Chondrocyte (in vitro differentiated cells): ENCODE data around the gene RASAL1. TPM values are rescaled to one million over a fixed set of nuclear protein-coding genes. Genes with fewer than 3 reads are reported as not detected.

ENCODE experiments used
- DNase-seq: peaks from one replicate; pipeline ENCODE4 v3.0.0; 2021; ENCODE audit warnings: mixed read lengths, low spot score
- H3K27ac Mint-ChIP-seq: one replicate; pipeline ENCODE4 v1.8.0; 2021; ENCODE audit warnings: mild to moderate bottlenecking, moderate library complexity, mixed read lengths; ENCODE audit not compliant: unreplicated experiment
- H3K27me3 Mint-ChIP-seq: 2 replicates; pipeline ENCODE4 v1.8.0; 2021; ENCODE audit warnings: low read depth, mixed read lengths
- H3K36me3 Mint-ChIP-seq: 2 replicates; pipeline ENCODE4 v1.8.0; 2021; ENCODE audit warnings: low read depth, mixed read lengths
- H3K4me1 Mint-ChIP-seq: 2 replicates; pipeline ENCODE4 v1.8.0; 2021; ENCODE audit warnings: low read depth, mild to moderate bottlenecking, mixed read lengths
- H3K4me3 Mint-ChIP-seq: one replicate; pipeline ENCODE4 v1.8.0; 2021; ENCODE audit warnings: mild to moderate bottlenecking, moderate library complexity, mixed read lengths; ENCODE audit not compliant: unreplicated experiment
- H3K9me3 Mint-ChIP-seq: 2 replicates; pipeline ENCODE4 v1.8.0; 2021; ENCODE audit warnings: low read depth, mixed read lengths
- CTCF ChIP-seq: fragments of 200-600 bp; sonication (generic); IDR thresholded peaks from 2 replicates; pipeline ENCODE4 v1.5.0; 2021; ENCODE audit warnings: antibody characterized with exemption, mild to moderate bottlenecking, moderate library complexity
- total RNA-seq: library from RNA; stranded (reverse); gene quantifications from 3 replicates; pipeline ENCODE4 v1.2.1, GENCODE V29; 2021

Gene RASAL1
- total RNA-seq, 1 donor from 2014 or later: not detected

- no peak for TF ChIP-seq CTCF
- no peak for DNase-seq
- H3K27me3 Mint-ChIP-seq: peaks cover 41% of the 10 kb centered on the region
Observed at GRCh38 chr12:113095405-113095804, 40.2 kb downstream of the RASAL1 start.

GRCh38 chr12:113094738-113095137 is 40.8 kb downstream of the RASAL1 start:
- peaks cover 48% of the 10 kb centered on the region for H3K27me3 Mint-ChIP-seq
- no peak for DNase-seq
- no peak overlapping the region for H3K27ac Mint-ChIP-seq
- TF ChIP-seq CTCF: no peak
- peaks cover 6% of the 10 kb centered on the region for H3K4me1 Mint-ChIP-seq
- no peaks in the 10 kb centered on the region for H3K9me3 Mint-ChIP-seq
- H3K4me3 Mint-ChIP-seq: no peak overlapping the region
- no peaks in the 10 kb centered on the region for H3K36me3 Mint-ChIP-seq

More at GRCh38 chr12:113095405-113095804, 40.2 kb downstream of the RASAL1 start:
- H3K36me3 Mint-ChIP-seq: no peaks in the 10 kb centered on the region
- H3K4me3 Mint-ChIP-seq: no peak overlapping the region
- peaks cover 6% of the 10 kb centered on the region for H3K4me1 Mint-ChIP-seq
- H3K27ac Mint-ChIP-seq: no peak overlapping the region
- no peaks in the 10 kb centered on the region for H3K9me3 Mint-ChIP-seq

GRCh38 chr12:113093409-113094101 is 42.0 kb downstream of the RASAL1 start:
- Mint-ChIP-seq H3K4me1 (peaks cover 5% of the 10 kb centered on the region), H3K27me3 (peaks cover 55% of the 10 kb centered on the region), H3K9me3 (no peaks in the 10 kb centered on the region), H3K4me3 (no peak overlapping the region), H3K36me3 (no peaks in the 10 kb centered on the region), H3K27ac (no peak overlapping the region)
- TF ChIP-seq CTCF: no peak
- no peak for DNase-seq

- H3K4me3 Mint-ChIP-seq: no peak overlapping the region
- TF ChIP-seq CTCF: peak; percentile 28
- no peak overlapping the region for H3K27ac Mint-ChIP-seq
- H3K4me1 Mint-ChIP-seq: peaks cover 3% of the 10 kb centered on the region
- H3K36me3 Mint-ChIP-seq: no peaks in the 10 kb centered on the region
- H3K9me3 Mint-ChIP-seq: no peaks in the 10 kb centered on the region
- DNase-seq: no peak
- H3K27me3 Mint-ChIP-seq: peaks cover 59% of the 10 kb centered on the region
Observed at GRCh38 chr12:113092607-113093408, 42.8 kb downstream of the RASAL1 start.

- Mint-ChIP-seq H3K27ac (no peak overlapping the region), H3K9me3 (no peaks in the 10 kb centered on the region), H3K4me3 (no peak overlapping the region), H3K4me1 (peaks cover 5% of the 10 kb centered on the region), H3K36me3 (no peaks in the 10 kb centered on the region), H3K27me3 (peaks cover 60% of the 10 kb centered on the region)
- no peak for TF ChIP-seq CTCF
- no peak for DNase-seq
Observed at GRCh38 chr12:113091506-113091905, 44.1 kb downstream of the RASAL1 start.
